Measurements from ENCODE around the gene GID8.

GRCh38 chr20:62927128-62927705 lies 10.7 kb upstream of the GID8 start:
- TF ChIP-seq CTCF (IDR thresholded peaks at IDR 0.05) (no peak), EZH2 (IDR thresholded peaks at IDR 0.05) (no peak)

All from neural progenitor cell (in vitro differentiated cells).